IPS DF 4.7 (cell line): Measurements from ENCODE around the gene PPP3CA.
"Not testable (repeated sequence)": the region's sequence is repeated elsewhere in the genome, so short reads cannot be mapped to it uniquely, and the experiment has no call there.

Experiments used
- DNase-seq: peaks from one replicate; pipeline ENCODE4 v3.0.0-alpha.2; 2013; ENCODE audit warnings: low spot score; ENCODE audit errors: extremely low read depth

PPP3CA gene

GRCh38 chr4:101217353-101218031 is 129.8 kb downstream of the PPP3CA start:
- DNase-seq: no peak

GRCh38 chr4:101211146-101211553 is 136.2 kb downstream of the PPP3CA start:
- DNase-seq: no peak

GRCh38 chr4:101210331-101210730 is 137.0 kb downstream of the PPP3CA start:
- no peak for DNase-seq

GRCh38 chr4:101208171-101208570 is 139.2 kb downstream of the PPP3CA start:
- no peak for DNase-seq

- DNase-seq: no peak
Observed at GRCh38 chr4:101205916-101206315, 141.4 kb downstream of the PPP3CA start.

- no peak for DNase-seq
Observed at GRCh38 chr4:101201421-101201820, 145.9 kb downstream of the PPP3CA start.

GRCh38 chr4:101200561-101200960 is 146.8 kb downstream of the PPP3CA start:
- DNase-seq: no peak

- DNase-seq: no peak
Observed at GRCh38 chr4:101199507-101200285, 147.6 kb downstream of the PPP3CA start.

- DNase-seq: no peak
Observed at GRCh38 chr4:101198682-101199339, 148.5 kb downstream of the PPP3CA start.

GRCh38 chr4:101197350-101197749 is 150.0 kb downstream of the PPP3CA start:
- DNase-seq: no peak

GRCh38 chr4:101192244-101192643 is 155.1 kb downstream of the PPP3CA start:
- no peak for DNase-seq

- peak; percentile 25 for DNase-seq
Observed at GRCh38 chr4:101191302-101192098, 155.8 kb downstream of the PPP3CA start.

GRCh38 chr4:101190751-101191150 is 156.6 kb downstream of the PPP3CA start:
- DNase-seq: no peak

- DNase-seq: no peak
Observed at GRCh38 chr4:101188906-101189305, 158.4 kb downstream of the PPP3CA start.

GRCh38 chr4:101187841-101188240 is 159.5 kb downstream of the PPP3CA start:
- DNase-seq: no peak

GRCh38 chr4:101186567-101187184 is 160.7 kb downstream of the PPP3CA start:
- no peak for DNase-seq

GRCh38 chr4:101184668-101185067 is 162.7 kb downstream of the PPP3CA start:
- DNase-seq: no peak

- no peak for DNase-seq
Observed at GRCh38 chr4:101183666-101184373, 163.5 kb downstream of the PPP3CA start.

GRCh38 chr4:101183221-101183620 is 164.1 kb downstream of the PPP3CA start:
- DNase-seq: no peak

- DNase-seq: not testable (repeated sequence)
Observed at GRCh38 chr4:101182688-101183087, 164.6 kb downstream of the PPP3CA start.
